Lower leg skin (tissue), 4 donors: Measurements from ENCODE around the gene RNF40. TPM values are rescaled to one million over a fixed set of nuclear protein-coding genes. Genes with fewer than 3 reads are reported as not detected.
A peak's percentile ranks its signal among the peaks of the same experiment; 100 is the strongest.
"Not testable (repeated sequence)": the region's sequence is repeated elsewhere in the genome, so short reads cannot be mapped to it uniquely, and the experiment has no call there.

ENCODE experiments used
- DNase-seq, 2 donors: peaks; one replicate each; pipeline ENCODE4 v3.0.0-alpha.2; 2019; ENCODE audit warnings: low spot score in 2 of 2
- H3K4me3 ChIP-seq: fragments of 200-600 bp; sonication (generic); 2 replicates; pipeline ENCODE4 v1.5.1; 2017; ENCODE audit warnings: mild to moderate bottlenecking, low read depth; ENCODE audit not compliant: poor library complexity, severe bottlenecking
- CTCF ChIP-seq, 3 donors: fragments of 450-650 bp; IDR thresholded peaks; one replicate each; pipeline ENCODE4 v1.5.1; 2016; ENCODE audit warnings: antibody characterized with exemption in 3 of 3, mild to moderate bottlenecking in 3 of 3, moderate library complexity in 2 of 3
- POLR2A ChIP-seq, 2 donors: fragments of 450-650 bp; IDR thresholded peaks; one replicate each; pipeline ENCODE4 v1.6.1; 2016 to 2017; ENCODE audit warnings: antibody characterized with exemption in 2 of 2, mild to moderate bottlenecking in 1 of 2, moderate library complexity in 1 of 2
- WGBS, 2 donors: methylation state at CpG; one replicate each; pipeline ENCODE4 v1.1.5; 2018; 5-methylcytosine and 5-hydroxymethylcytosine counted together
- intact Hi-C: fragments of 100-400 bp; cut with DNase I; formaldehyde crosslinking; loops from one replicate; pipeline ENCODE4 v1.15.0; 2023; ENCODE audit warnings: low total_unique reads
- total RNA-seq, 4 donors: library from RNA; depleted of rRNA; stranded (reverse); fragments of >200 nt; gene quantifications; one replicate each; pipeline ENCODE4 v1.1.0, GENCODE V29; 2016

The RNF40 gene
- total RNA-seq, 4 donors from 2014 or later: 82.2 to 112 (median 92.9) TPM

GRCh38 chr16:30805056-30805369 is 42.9 kb downstream of the RNF40 start:
- TF ChIP-seq CTCF (IDR thresholded peaks at IDR 0.05): no peak
- TF ChIP-seq POLR2A (IDR thresholded peaks at IDR 0.05): no peak
- no peak for DNase-seq
- intact Hi-C loops: no loop called here
- 32 to 39% methylated on average over 8 of the region's 8 CpGs for WGBS, 2 donors
- peak overlapping the region; percentile 66 for H3K4me3 ChIP-seq

GRCh38 chr16:30805370-30806169 is 43.4 kb downstream of the RNF40 start:
- intact Hi-C loops: no loop called here
- H3K4me3 ChIP-seq: peak overlapping the region; percentile 66
- WGBS, 2 donors: 3 to 5% methylated on average over 39 to 42 of the region's 62 CpGs
- peak in 1 of 2 donors; percentile 34 for TF ChIP-seq POLR2A (IDR thresholded peaks at IDR 0.05)
- TF ChIP-seq CTCF (IDR thresholded peaks at IDR 0.05): no peak
- peak; percentile 77 to 97 for DNase-seq

- no peak for DNase-seq
- WGBS, 2 donors: 77 to 84% methylated on average over 5 of the region's 5 CpGs
- intact Hi-C loops: no loop called here
- H3K4me3 ChIP-seq: no peak overlapping the region
- TF ChIP-seq POLR2A (IDR thresholded peaks at IDR 0.05) (no peak), CTCF (IDR thresholded peaks at IDR 0.05) (no peak)
Observed at GRCh38 chr16:30808146-30808545, 46.0 kb downstream of the RNF40 start.

- intact Hi-C loops, DNase-seq, H3K4me3 ChIP-seq: not testable (repeated sequence)
- WGBS, 2 donors: 48 to 52% methylated on average over 5 of the region's 5 CpGs
Observed at GRCh38 chr16:30808890-30809426, 46.8 kb downstream of the RNF40 start.

- 79 to 84% methylated on average over 5 of the region's 5 CpGs for WGBS, 2 donors
- DNase-seq, intact Hi-C loops, H3K4me3 ChIP-seq: not testable (repeated sequence)
Observed at GRCh38 chr16:30809675-30810074, 47.6 kb downstream of the RNF40 start.

- 81 to 82% methylated on average over 3 of the region's 3 CpGs for WGBS, 2 donors
- TF ChIP-seq POLR2A (IDR thresholded peaks at IDR 0.05) (no peak), CTCF (IDR thresholded peaks at IDR 0.05) (no peak)
- H3K4me3 ChIP-seq: no peak overlapping the region
- intact Hi-C loops: no loop called here
- DNase-seq: no peak
Observed at GRCh38 chr16:30813821-30814189, 51.7 kb downstream of the RNF40 start.

- intact Hi-C loops: no loop called here
- no peak for DNase-seq
- 49 to 55% methylated on average over 2 of the region's 2 CpGs for WGBS, 2 donors
- TF ChIP-seq POLR2A (IDR thresholded peaks at IDR 0.05) (no peak), CTCF (IDR thresholded peaks at IDR 0.05) (no peak)
- H3K4me3 ChIP-seq: no peak overlapping the region
Observed at GRCh38 chr16:30816769-30817168, 54.6 kb downstream of the RNF40 start.
